HL-60/S4 treated with retinoic acid at 250 ng/mL for 4 days and 3 days (cell line): Measurements from ENCODE around the gene HAPLN1.

Source experiments
- in situ Hi-C: fragments of 300-500 bp; cut with MboI; formaldehyde crosslinking; loops from 2 replicates; pipeline ENCODE4 v1.7.0; 2022; ENCODE audit warnings: low sequenced_read_pairs

Gene HAPLN1

DNA sequence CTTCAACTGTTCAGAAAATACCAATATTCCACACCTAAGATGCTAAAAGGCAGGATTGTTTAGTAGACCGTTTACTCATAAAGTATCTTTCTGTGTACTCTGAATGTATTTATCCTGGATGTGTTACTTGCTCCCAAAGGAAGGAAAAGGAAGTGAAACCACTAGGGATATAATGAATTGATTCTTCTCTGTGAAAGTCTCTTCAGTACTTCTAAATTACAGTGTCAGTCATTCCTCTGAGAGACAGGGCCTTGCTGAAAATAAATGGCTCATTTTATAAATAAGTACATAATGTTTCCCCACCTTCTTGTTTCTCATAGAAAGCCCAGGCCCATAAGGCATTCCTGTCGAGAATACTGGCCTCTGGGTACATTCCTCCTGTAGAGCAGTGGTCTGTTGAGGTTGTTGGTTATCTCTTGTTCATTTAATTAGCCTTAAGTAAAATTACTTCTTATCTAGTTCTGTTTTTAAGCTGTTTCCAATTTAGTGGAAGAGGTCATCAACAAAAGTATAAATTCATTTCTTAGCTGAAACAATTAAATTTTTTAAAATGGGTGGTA lies 1.6 kb downstream of the HAPLN1 start:
- in situ Hi-C loops, result no loop called here

DNA sequence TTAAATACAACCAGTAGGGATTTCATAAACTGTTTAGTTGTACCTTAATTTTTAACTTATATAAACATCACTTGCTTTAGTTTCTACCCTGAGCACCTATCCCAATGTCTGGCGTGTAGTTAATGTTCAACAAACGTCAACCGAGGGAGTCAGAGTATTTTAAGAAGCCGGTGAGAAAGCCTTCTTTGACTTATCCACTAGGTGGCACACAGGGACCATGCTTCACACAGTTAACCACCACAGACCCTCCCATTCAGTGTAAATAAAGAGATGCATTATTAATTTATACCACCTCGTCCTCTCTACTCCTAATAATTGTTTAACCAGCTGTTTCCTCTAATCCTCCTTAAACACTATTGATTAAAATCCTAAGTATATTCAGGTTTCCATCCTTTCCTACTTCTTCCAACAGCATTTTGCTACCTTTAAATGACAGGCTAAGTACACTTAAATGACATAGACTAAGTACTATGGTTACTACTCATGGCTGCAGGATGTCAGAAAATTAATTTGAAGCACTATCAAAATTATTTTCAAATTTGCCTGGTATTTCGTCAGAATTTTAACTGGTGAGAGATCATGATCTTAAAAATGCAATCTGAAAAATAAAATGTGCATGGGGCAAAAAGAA lies 2.3 kb downstream of the HAPLN1 start:
- in situ Hi-C loops, result no loop called here

DNA sequence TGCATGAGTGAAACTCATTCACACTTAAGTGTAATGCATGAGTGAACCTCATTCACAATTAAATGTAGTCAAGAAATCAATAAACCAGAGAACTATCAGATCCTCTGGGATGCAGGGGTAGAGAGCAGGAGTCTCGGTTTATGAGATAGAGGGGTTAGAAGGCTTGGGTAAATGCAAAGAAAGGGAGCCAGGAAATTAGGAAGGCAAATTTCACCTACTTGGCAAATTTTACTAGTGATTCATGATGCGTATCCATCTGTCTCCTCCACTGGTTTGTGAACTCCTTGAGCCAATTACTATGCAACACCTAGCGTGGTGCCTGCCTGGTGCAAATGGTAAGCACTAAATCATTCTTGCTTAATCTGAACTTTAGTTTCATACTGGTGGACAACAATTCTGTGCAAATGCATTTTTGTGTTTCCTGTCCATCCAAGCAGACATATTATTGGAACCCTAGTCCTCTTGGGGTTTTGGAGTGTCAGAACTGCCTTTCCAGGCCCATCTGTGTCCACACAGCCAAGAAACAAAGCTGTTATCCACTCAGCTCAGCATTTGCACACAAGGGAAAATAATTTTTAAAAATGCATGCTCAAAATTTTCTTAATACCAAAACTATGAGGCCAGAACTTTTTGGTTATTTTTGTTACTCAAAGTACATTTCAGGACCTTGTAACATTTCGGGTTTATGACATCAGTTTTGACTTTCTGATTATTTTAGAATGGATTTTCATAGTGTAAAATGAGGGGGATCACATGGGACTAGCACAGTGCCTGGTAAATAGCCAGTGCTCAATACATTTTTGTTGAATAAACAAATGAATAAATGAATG lies 5.2 kb downstream of the HAPLN1 start:
- in situ Hi-C loops, result no loop called here

DNA sequence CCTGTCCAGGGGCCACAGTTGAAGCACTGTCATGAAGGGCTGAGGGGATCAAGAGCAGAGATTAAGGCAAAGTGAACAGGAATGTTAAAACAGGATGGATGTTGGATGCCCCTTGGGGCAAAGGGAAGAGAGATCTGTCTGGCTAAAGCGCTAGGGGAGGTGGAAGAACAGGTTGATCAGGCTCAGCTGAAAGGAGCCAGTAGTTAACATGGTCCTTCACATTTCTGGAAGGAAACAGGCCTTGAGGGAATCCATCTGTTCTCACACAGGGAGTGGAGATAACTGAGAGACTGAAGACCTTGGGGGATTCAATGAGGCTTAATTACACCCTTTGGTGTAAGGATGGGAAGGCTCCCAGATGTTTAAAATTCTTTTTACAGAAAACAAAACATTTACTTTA lies 5.8 kb downstream of the HAPLN1 start:
- in situ Hi-C loops, result no loop called here

DNA sequence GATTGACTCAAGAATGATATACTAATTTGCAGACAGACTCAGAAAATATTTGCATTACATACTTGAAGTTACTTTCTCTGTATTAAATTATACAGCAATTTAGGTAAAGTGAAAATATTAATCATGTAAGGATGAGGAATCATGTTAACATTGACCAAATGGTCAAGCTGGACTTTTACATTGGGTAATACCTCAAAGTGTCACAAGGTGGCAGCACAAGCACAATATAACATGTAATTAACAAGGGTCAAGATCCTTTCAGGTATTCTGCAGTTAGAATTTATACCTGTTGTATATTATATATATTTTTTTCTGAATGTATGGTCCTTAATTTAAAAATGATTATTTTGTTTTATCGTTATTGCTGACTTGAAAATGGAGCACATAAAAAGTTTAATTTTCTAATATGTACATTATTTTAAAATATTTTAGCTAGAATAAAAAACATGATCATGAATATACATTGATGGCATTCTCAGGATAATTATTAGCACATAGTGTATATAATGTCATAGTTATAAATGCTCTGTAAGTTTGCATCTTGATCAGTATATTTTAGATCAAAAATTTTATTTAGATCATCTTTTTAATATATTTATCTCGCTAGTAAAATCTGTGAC lies 8.6 kb downstream of the HAPLN1 start:
- in situ Hi-C loops, result no loop called here

DNA sequence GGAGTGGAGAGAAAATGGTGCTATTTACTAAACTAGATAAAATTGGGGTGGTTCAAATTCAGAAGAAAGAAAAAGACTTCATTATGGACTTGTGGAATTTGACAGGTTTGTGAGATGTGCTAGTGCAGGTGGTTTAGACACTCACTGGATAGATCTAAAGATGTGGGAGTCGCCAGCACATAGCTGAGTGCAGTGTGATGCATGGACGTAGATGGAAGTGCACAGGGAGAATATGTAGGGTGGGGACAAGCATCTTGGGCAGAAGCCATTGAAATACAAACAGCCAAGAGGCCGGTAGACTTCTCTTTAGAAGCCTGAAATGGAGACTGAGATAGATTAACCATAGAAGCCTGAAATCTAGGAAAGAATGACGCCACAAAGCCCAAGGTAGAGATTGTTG lies 10.7 kb downstream of the HAPLN1 start:
- in situ Hi-C loops, result no loop called here

DNA sequence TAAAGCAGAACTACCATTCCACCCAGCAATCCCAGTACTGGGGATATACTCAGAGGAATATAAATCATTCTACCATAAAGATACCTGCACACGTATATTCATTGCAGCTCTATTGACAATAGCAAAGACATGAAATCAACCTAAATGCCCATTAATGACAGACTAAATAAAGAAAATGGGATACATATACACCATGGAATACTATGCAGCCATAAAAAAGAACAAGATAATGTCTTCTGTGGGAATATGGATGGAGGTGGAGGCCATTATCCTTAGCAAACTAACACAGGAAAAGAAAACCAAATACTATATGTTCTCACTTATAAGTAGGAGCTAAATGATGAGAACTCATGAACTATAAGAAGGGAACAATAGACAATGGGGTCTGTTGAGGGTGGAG lies 12.5 kb downstream of the HAPLN1 start:
- in situ Hi-C loops, result no loop called here

DNA sequence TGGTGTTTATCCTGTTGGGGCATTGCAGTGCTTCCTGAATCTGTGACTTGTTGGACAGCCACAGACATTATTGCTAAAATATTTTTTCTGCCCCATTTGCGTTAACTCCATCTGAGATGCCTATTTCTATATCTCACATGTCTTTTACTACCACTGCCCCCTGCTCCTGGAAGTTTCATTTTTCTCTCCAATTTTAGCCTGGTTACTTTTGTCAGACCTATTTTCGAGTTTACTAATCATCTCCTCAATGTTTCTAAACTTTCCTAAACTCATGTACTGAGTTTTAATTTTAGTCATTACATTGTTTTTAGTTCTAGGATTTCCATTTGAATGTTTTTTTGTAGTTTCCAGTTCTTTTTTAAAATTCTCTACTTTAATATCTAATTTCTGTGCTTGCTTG lies 17.6 kb downstream of the HAPLN1 start:
- in situ Hi-C loops, result no loop called here

DNA sequence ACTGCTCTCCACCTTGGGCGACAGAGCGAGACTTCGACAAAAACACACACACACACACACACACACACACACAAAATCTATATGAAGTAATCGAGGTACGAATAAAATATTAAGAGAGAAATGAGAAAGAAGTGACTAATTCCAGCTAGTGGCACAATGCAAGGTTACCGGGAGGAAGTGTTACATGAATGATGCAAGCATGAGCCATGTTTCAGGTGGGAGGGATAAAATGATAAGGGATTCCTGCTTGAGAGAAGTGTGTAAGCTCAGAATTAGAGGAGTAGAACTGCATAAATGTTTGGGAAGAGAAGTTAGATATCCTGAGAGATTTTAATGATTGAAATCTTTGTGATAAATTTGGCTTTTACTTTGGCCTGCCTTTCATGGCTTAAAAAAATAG lies 18.8 kb downstream of the HAPLN1 start:
- in situ Hi-C loops, result no loop called here

DNA sequence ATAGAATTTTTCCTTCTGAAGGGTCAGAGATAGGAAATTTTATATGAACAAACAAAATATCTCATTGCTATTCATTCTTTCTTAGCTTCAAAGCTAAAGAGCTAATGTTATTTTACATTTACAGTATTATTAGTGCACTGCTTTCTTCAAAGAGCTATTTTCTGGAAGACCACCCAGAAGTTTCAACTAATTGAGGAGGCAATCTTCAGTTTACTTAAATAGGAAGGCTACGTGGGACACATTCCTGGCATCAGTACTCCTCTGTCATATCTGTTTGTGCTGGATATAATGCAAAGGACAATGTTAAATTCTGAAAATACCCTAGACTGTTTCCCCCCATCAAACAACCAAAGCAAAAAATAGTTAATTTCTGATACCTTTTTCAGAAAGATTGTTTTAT lies 30.8 kb downstream of the HAPLN1 start:
- in situ Hi-C loops, result no loop called here

DNA sequence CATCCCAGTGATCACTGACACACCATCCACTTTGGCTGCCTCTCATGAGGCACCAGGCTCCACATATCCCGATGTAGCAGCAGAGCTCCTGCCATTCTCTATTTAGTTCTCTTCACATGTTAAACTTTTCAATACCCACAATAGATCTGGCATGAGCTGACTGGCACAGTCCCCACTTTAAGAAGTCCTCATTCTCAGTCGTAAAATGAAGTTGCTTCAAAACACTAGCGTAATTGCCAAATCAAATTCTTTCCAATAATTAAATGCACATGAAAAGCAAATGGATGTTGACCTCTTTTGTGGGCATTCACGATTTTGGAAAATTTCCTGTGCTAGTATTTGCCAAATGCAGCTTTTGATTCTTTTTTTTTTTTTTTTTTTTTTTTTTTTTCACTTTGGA lies 32.4 kb downstream of the HAPLN1 start:
- in situ Hi-C loops, result no loop called here

DNA sequence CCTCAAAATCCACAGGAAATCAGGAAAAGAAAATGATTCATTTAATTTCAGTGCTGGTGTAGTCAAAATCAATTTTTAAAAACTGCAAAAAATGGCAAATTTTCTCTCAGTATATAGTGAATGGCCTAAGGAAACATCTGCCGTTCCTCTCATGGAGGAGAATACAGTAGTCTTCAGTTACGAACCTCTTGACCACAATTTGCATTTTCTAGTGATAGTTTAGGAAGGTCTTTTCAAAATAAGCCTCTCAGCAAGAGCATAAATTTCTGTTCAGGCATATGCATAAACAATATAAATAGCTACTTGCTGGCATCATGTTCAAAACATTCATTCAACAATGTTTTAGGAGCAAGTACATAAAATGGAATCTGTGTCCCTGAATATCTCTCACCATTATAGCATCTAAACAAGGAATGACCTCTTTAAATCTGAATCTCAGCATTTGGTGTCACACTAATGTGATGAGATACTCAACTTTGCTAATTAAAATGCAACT lies 33.5 kb downstream of the HAPLN1 start:
- in situ Hi-C loops, result no loop called here

DNA sequence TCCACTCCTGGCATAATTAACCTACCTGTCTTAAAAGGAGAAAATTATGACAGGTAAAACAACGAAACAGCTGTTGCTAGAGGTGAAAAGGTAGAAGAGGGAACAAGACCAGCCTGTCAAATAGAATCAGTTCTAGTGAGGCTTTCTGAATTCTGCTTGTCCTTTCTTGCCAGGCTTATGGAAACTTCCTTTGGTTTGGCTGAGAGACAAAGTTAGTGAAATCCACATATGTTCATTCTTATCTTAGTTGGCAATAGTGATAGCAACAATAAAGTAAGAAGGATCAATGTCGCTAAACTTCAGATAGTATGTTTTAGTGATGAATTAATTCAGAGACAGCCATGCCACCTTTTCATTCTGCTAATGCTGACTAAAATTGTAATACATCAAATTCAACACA lies 34.4 kb downstream of the HAPLN1 start:
- in situ Hi-C loops, result no loop called here

DNA sequence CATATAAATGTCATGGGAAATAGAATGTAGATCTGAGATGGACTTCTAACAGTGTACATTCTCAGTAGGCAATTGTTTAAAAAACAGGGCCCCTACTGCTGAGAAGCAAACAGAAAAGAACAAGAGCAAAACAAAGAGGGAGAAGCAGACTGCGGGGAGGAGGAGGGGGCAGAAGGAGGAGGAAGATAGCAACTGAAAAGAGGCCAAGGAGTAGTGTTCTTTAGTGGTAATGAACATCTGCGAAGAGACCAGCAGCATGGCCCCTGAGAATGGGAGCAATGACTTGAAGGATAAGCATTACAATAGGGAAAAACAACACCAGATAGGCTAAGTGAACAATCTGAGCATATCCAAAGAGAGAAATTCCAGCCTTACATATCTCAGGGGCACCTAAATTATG lies 36.8 kb downstream of the HAPLN1 start:
- in situ Hi-C loops, result no loop called here

DNA sequence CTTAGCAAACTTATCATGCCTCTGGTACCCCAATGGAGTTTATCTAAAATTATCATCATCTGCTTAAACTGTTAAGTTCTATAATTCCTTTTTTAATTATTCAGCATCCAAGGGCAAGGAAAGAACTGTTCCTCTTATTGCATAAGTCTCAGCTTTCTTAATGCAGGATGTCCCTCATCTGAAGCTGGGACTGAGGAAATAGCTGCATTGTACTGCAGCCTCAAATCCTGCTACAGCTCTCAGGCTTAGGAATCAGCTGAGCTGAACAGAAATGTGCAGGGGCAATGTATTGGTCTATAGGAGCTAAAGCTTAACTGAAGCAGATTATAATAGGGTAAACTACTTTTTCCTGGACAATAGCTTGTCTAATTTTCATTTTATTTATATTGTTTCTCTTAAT lies 48.0 kb downstream of the HAPLN1 start:
- in situ Hi-C loops, result no loop called here

DNA sequence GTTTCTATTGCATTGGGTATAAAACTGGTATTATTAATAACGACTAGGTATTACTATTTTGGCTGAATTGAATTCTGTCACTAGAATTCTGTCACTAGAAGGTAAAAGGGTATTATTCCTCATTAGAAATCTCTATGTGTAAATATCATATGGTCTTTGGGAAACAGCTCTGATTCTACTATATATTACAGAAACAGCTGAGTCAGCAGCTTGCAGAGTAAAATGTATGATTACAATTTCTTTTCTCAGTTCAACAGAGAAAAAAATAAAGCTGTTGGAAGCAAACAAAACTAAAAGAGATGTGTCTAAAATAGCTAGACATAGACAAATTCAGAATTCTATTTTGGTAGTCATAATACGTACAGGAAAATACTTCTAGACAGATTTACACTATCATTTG lies 48.5 kb downstream of the HAPLN1 start:
- in situ Hi-C loops, result no loop called here

DNA sequence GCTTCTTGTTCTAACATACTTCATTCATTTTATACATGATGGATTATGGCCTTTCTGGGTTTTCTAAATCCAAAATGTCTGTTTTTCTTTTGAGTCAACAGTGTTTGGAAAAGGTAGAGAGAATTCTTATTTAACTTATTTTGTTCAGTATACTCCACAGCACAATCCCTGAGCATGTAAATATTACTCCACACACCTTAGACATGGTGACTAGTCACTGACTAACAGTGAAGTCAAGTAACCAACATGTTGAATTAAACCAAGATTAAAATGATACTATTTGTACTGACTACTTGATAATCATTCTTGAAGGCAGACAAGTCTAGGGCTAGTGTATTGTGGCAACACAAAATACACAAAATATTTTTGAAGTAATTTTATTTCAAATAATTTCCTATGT lies 55.0 kb downstream of the HAPLN1 start:
- in situ Hi-C loops, result no loop called here

DNA sequence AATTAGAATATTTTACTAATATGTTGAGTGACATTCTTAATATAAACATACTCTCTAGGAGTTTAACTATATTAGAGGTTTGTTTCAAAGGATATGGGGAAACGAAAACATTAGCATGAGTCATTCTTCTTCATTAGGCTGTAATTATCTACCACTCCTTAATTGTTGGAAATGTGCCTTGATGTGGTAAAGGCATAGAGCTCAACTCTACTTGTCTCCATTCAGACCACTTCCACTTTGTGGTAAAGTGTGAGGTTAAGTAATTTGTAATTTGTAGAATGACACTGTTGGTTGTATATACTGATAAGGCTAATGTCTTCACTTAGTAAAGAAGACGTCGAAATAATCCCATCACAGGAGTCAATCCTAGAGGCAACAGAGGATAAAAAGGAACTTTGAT lies 58.1 kb downstream of the HAPLN1 start:
- in situ Hi-C loops, result no loop called here

DNA sequence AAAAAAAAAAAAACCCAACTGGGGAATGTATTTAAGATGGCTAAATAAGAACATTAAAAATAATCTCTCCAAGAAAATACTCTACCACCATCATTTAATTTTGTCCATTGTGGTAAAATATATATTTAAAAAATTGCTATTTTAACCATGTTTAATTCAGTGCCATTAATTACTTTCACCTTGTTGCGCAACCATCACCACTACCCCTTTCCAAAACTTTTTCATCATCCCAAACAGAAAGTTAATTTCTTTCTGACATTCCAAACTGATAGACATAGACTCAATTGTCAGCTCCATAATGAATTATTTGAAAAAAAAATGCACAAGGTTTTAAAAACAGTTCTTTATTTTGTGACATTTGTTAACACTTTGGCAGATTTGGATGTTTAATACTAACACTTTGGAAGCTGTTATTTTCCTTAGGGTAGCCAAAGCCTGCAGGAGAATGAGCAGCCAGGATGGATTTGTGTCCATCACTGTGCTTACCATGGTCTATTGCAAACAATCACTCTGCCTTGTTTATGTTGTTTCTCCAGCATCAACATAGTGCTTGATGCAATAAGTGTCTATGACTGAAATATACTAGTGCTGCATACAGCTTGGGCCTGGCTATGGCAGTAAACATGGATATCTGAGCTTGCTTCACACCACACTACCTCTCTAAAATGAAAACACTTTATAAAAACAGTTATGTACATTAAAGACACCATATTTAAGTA lies 62.7 kb downstream of the HAPLN1 start:
- in situ Hi-C loops, result no loop called here

DNA sequence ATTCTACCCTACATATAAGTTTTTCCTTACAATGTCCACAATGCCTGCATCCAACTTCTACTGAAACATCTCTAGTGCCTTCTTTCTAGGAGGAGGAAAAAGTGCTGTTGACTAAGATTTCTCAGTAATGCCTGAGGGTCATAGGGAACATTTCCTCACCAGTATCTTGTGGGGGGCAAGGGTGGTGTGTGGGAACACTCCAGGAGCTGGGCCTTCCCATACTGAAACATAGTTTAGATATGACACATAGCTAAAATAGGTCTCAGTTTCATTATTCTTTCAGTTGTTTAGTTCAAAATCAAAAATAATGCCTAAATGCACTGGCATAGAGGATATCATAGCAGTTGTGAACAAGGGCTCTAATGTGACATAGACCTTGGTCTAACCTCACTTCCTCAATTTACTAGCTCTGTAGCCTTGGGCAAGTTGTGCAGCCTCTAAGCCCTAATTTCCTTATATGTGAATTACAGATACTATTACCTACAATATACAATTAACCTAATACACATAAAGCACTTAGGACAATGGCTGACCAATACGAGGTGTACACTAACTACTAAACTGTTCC lies 66.1 kb downstream of the HAPLN1 start:
- in situ Hi-C loops, result no loop called here

DNA sequence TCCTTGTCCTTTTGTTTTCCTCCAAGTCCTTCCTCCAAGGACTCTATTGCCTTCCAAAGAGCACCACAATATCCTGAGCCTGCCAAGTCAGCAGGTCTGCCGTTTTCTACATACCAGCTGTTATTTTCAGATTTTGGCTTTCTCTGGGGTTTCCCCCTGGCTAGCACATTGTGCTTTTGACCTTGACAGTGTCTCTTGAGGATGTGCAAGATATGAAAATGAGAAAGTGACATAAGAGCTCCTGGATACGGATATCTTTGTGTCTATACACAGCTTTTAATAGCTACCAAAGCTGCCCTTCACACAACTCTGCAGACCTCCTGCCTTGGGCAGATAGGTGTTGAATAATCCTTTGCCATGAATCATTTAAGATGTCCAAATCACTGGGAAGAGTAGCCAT lies 67.0 kb downstream of the HAPLN1 start:
- in situ Hi-C loops, result no loop called here
